Peyer's patch (tissue), 4 donors: ENCODE data around the gene NUPR2.

Experiments
- POLR2A ChIP-seq, 2 donors: fragments of 450-650 bp; IDR thresholded peaks; one replicate each; pipeline ENCODE4 v1.5.1; 2017; ENCODE audit warnings: antibody characterized with exemption in 2 of 2, mild to moderate bottlenecking in 2 of 2, moderate library complexity in 2 of 2
- TF ChIP-seq, protein P1 (sequence below), 6 experiments: fragments of 450-650 bp in 4 of 6; fragments of 200-600 bp in 2 of 6; sonication (generic) in 1 of 6; IDR thresholded peaks; one replicate each; pipeline ENCODE4 v1.5.1; 2017 to 2019; ENCODE audit warnings: antibody characterized with exemption in 6 of 6, mild to moderate bottlenecking in 3 of 6, moderate library complexity in 1 of 6

- TF ChIP-seq, protein P1, sequence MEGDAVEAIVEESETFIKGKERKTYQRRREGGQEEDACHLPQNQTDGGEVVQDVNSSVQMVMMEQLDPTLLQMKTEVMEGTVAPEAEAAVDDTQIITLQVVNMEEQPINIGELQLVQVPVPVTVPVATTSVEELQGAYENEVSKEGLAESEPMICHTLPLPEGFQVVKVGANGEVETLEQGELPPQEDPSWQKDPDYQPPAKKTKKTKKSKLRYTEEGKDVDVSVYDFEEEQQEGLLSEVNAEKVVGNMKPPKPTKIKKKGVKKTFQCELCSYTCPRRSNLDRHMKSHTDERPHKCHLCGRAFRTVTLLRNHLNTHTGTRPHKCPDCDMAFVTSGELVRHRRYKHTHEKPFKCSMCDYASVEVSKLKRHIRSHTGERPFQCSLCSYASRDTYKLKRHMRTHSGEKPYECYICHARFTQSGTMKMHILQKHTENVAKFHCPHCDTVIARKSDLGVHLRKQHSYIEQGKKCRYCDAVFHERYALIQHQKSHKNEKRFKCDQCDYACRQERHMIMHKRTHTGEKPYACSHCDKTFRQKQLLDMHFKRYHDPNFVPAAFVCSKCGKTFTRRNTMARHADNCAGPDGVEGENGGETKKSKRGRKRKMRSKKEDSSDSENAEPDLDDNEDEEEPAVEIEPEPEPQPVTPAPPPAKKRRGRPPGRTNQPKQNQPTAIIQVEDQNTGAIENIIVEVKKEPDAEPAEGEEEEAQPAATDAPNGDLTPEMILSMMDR (IDR thresholded peaks at IDR 0.05) = no peak
- no peak for TF ChIP-seq POLR2A (IDR thresholded peaks at IDR 0.05)
Measured at GRCh38 chr7:56097700-56098099, 18.5 kb downstream of the NUPR2 start.
